SU-DHL-6 (cell line): ENCODE data around the gene MAP2K1.

Experiments
- CTCF ChIP-seq: fragments of 200-600 bp; sonication (generic); IDR thresholded peaks from one replicate; pipeline ENCODE4 v1.5.1; 2017; ENCODE audit warnings: antibody characterized with exemption, mild to moderate bottlenecking, low read length, moderate library complexity; ENCODE audit not compliant: insufficient read depth, poor library complexity, severe bottlenecking
- EZH2phosphoT487 ChIP-seq: fragments of 200-600 bp; sonication (generic), shearing (Covaris generic); conservative IDR thresholded peaks from 2 replicates; pipeline ENCODE4 v1.6.1; 2018; ENCODE audit warnings: mild to moderate bottlenecking, antibody characterized with exemption, low read length, moderate library complexity, mixed read lengths

GRCh38 chr15:66535056-66535455 lies 148.3 kb downstream of the MAP2K1 start:
- TF ChIP-seq CTCF, result no peak
- TF ChIP-seq EZH2phosphoT487, result no peak
